DND-41 (cell line): ENCODE measurements around the gene TTLL6.
A peak's percentile ranks its signal among the peaks of the same experiment; 100 is the strongest.
"Not testable (repeated sequence)": the region's sequence is repeated elsewhere in the genome, so short reads cannot be mapped to it uniquely, and the experiment has no call there.

Source experiments
- ATAC-seq: fragments of 200-7000 bp; cut with Tn5 transposase; 3 replicates; pipeline ENCODE4 v1.9.1; 2021; ENCODE audit warnings: low read depth; ENCODE audit not compliant: insufficient read depth
- DNase-seq: peaks from one replicate; pipeline ENCODE4 v3.0.0-alpha.2; 2020
- H2AFZ ChIP-seq: 2 replicates; pipeline ENCODE4 v1.6.0; 2012; ENCODE audit warnings: low read depth, low read length
- H3K27ac ChIP-seq: 2 replicates; pipeline ENCODE4 v1.5.1; 2012; ENCODE audit warnings: low read length, inconsistent platforms
- H3K27me3 ChIP-seq: fragments of 200-600 bp; sonication (generic); 2 replicates; pipeline ENCODE4 v1.6.0; 2012; ENCODE audit warnings: low read length, mild to moderate bottlenecking, inconsistent platforms; ENCODE audit not compliant: insufficient read depth, poor library complexity
- H3K36me3 ChIP-seq: 2 replicates; pipeline ENCODE4 v1.5.1; 2012; ENCODE audit warnings: low read length, inconsistent platforms; ENCODE audit not compliant: insufficient read depth
- H3K4me1 ChIP-seq: 2 replicates; pipeline ENCODE4 v1.5.1; 2012; ENCODE audit warnings: mild to moderate bottlenecking, low read length; ENCODE audit not compliant: insufficient read depth
- H3K4me2 ChIP-seq: 2 replicates; pipeline ENCODE4 v1.6.0; 2012; ENCODE audit warnings: mild to moderate bottlenecking, moderate library complexity, low read length, inconsistent platforms; ENCODE audit not compliant: insufficient read depth
- H3K4me3 ChIP-seq, 2 experiments: fragments of 200-600 bp in 1 of 2; shearing (Covaris generic) in 1 of 2; 2 replicates each; pipeline ENCODE4 v1.5.1; 2012 to 2016; ENCODE audit warnings: inconsistent platforms in 2 of 2, low read length in 2 of 2, mild to moderate bottlenecking in 2 of 2, low read depth in 1 of 2, moderate library complexity in 1 of 2
- H3K79me2 ChIP-seq: 2 replicates; pipeline ENCODE4 v1.6.0; 2012; ENCODE audit warnings: low read length, inconsistent platforms; ENCODE audit not compliant: insufficient read depth
- H3K9ac ChIP-seq: 2 replicates; pipeline ENCODE4 v1.6.0; 2012; ENCODE audit warnings: low read depth, mild to moderate bottlenecking, inconsistent platforms, low read length, moderate library complexity
- H3K9me3 ChIP-seq: 2 replicates; pipeline ENCODE4 v1.5.1; 2012; ENCODE audit warnings: low read length, moderate library complexity, mild to moderate bottlenecking, inconsistent platforms; ENCODE audit not compliant: insufficient read depth, severe bottlenecking
- H4K20me1 ChIP-seq: 2 replicates; pipeline ENCODE4 v1.6.0; 2012; ENCODE audit warnings: low read length; ENCODE audit not compliant: insufficient read depth
- CTCF ChIP-seq: IDR thresholded peaks from 2 replicates; pipeline ENCODE4 v1.5.1; 2012; ENCODE audit warnings: borderline replicate concordance, low read length, moderate library complexity, mild to moderate bottlenecking; ENCODE audit not compliant: poor library complexity, severe bottlenecking; ENCODE audit errors: extremely low read depth
- EZH2 ChIP-seq: IDR thresholded peaks from 3 replicates; pipeline ENCODE4 v1.6.1; 2012; ENCODE audit warnings: borderline replicate concordance, low read depth, mild to moderate bottlenecking, moderate library complexity, low read length, inconsistent platforms; ENCODE audit not compliant: severe bottlenecking

Gene TTLL6

GRCh38 chr17:48804936-48805411 lies 12.1 kb downstream of the TTLL6 start:
- Histone ChIP-seq H3K4me3 (no peak overlapping the region), H4K20me1 (no peaks in the 10 kb centered on the region), H3K36me3 (no peaks in the 10 kb centered on the region), H3K9me3 (no peaks in the 10 kb centered on the region), H3K79me2 (no peaks in the 10 kb centered on the region), H3K27me3 (peaks cover 6% of the 10 kb centered on the region), H2AFZ (peak overlapping the region; percentile 61), H3K9ac (no peak overlapping the region), H3K4me2 (peak overlapping the region; percentile 34; the same call in 1 of the 2 replicates), H3K4me1 (peaks cover 4% of the 10 kb centered on the region), H3K27ac (no peak overlapping the region)
- no peak for TF ChIP-seq EZH2
- TF ChIP-seq CTCF, result peak; percentile 92
- peak; percentile 100 for ATAC-seq
- DNase-seq, result peak; percentile 74

GRCh38 chr17:48800626-48801217 lies 16.3 kb downstream of the TTLL6 start:
- TF ChIP-seq CTCF, result no peak
- TF ChIP-seq EZH2, result no peak
- no peak for DNase-seq
- no peak for ATAC-seq
- Histone ChIP-seq H3K4me2 (no peak overlapping the region), H3K9ac (no peak overlapping the region), H3K27ac (no peak overlapping the region), H3K9me3 (no peaks in the 10 kb centered on the region), H4K20me1 (no peaks in the 10 kb centered on the region), H2AFZ (no peak overlapping the region), H3K79me2 (no peaks in the 10 kb centered on the region), H3K4me3 (no peak overlapping the region), H3K4me1 (peaks cover 4% of the 10 kb centered on the region), H3K27me3 (peaks cover 15% of the 10 kb centered on the region), H3K36me3 (no peaks in the 10 kb centered on the region)

- H3K9ac ChIP-seq, result no peak overlapping the region
- H3K4me1 ChIP-seq, result no peaks in the 10 kb centered on the region
- H3K36me3 ChIP-seq, result no peaks in the 10 kb centered on the region
- DNase-seq (no peak), ATAC-seq (no peak)
- H4K20me1 ChIP-seq, result no peaks in the 10 kb centered on the region
- H3K4me2 ChIP-seq, result no peak overlapping the region
- H3K27ac ChIP-seq, result no peak overlapping the region
- H2AFZ ChIP-seq, result no peak overlapping the region
- TF ChIP-seq CTCF (no peak), EZH2 (no peak)
- H3K79me2 ChIP-seq, result no peaks in the 10 kb centered on the region
- peaks cover 13% of the 10 kb centered on the region for H3K27me3 ChIP-seq
- no peaks in the 10 kb centered on the region for H3K9me3 ChIP-seq
- no peak overlapping the region for H3K4me3 ChIP-seq
Observed at GRCh38 chr17:48799069-48799723, 17.8 kb downstream of the TTLL6 start.

GRCh38 chr17:48796163-48796522 lies 20.9 kb downstream of the TTLL6 start:
- not testable (repeated sequence) for H3K4me1 ChIP-seq, H3K9ac ChIP-seq, DNase-seq, H3K36me3 ChIP-seq, H2AFZ ChIP-seq, H3K27ac ChIP-seq, H3K4me2 ChIP-seq, H3K9me3 ChIP-seq, H3K4me3 ChIP-seq, H3K79me2 ChIP-seq, H4K20me1 ChIP-seq, ATAC-seq
- peaks cover 19% of the 10 kb centered on the region for H3K27me3 ChIP-seq
